Testis (tissue), 2 donors: ENCODE results near the gene GRIP2.

Experiments used
- POLR2A ChIP-seq: fragments of 450-650 bp; IDR thresholded peaks from one replicate; pipeline ENCODE4 v1.6.1; 2017; ENCODE audit warnings: antibody characterized with exemption, mild to moderate bottlenecking, moderate library complexity
- TF ChIP-seq, protein P1 (sequence below), 3 experiments: fragments of 450-650 bp in 2 of 3; fragments of 200-600 bp in 1 of 3; sonication (generic) in 1 of 3; IDR thresholded peaks; one replicate each; pipeline ENCODE4 v1.5.1; 2016 to 2019; ENCODE audit warnings: antibody characterized with exemption in 3 of 3, mild to moderate bottlenecking in 2 of 3, moderate library complexity in 1 of 3

DNA sequence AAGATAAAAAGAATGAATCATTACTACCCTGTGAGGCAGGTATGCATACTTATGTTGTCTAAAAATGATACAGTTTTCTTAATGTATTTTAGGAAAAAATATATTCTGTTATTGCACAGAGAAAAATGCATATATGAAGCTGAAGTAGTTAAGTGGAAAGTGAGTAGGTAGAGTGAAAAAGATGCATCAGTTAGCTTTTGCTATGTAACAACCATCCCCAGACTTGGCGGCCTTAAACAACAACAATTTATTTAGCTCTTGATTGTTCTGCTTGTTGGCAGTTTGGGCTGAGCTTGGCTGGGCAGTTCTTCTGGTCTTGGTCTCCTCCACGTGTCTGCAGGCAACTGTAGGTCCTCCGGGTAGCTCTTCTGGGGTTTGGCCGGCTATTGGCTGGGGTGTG lies 92.1 kb downstream of the GRIP2 start:
- TF ChIP-seq, protein P1, sequence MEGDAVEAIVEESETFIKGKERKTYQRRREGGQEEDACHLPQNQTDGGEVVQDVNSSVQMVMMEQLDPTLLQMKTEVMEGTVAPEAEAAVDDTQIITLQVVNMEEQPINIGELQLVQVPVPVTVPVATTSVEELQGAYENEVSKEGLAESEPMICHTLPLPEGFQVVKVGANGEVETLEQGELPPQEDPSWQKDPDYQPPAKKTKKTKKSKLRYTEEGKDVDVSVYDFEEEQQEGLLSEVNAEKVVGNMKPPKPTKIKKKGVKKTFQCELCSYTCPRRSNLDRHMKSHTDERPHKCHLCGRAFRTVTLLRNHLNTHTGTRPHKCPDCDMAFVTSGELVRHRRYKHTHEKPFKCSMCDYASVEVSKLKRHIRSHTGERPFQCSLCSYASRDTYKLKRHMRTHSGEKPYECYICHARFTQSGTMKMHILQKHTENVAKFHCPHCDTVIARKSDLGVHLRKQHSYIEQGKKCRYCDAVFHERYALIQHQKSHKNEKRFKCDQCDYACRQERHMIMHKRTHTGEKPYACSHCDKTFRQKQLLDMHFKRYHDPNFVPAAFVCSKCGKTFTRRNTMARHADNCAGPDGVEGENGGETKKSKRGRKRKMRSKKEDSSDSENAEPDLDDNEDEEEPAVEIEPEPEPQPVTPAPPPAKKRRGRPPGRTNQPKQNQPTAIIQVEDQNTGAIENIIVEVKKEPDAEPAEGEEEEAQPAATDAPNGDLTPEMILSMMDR (IDR thresholded peaks at IDR 0.05) = no peak
- no peak for TF ChIP-seq POLR2A
